Keratinocyte (primary cell): ENCODE data around the gene HS6ST3. TPM values are rescaled to one million over a fixed set of nuclear protein-coding genes. Genes with fewer than 3 reads are reported as not detected.

Experiments
- DNase-seq: peaks from one replicate; pipeline ENCODE4 v3.0.0-alpha.2; 2011; ENCODE audit warnings: low read depth, missing footprints, low spot score
- FAIRE-seq: peaks from 2 replicates; lab custom pipeline; 2011; peaks lifted over from hg19 to GRCh38; lab: Jason Lieb, UNC
- H2AFZ ChIP-seq: 2 replicates; pipeline ENCODE4 v1.6.0; 2012; ENCODE audit warnings: low read length, control low read depth, inconsistent platforms; ENCODE audit not compliant: control insufficient read depth
- H3K27ac ChIP-seq: 2 replicates; pipeline ENCODE4 v1.5.1; 2011; ENCODE audit warnings: low read length; ENCODE audit not compliant: control insufficient read depth, insufficient read depth
- H3K27me3 ChIP-seq: 3 replicates; pipeline ENCODE4 v1.6.0; 2011; ENCODE audit warnings: low read length; ENCODE audit not compliant: control insufficient read depth, insufficient read depth; ENCODE audit errors: extremely low read depth
- H3K36me3 ChIP-seq, 2 experiments: 2 replicates in 1 of 2; 3 replicates in 1 of 2; pipeline ENCODE4 v1.5.1; 2011; ENCODE audit warnings: low read length in 2 of 2, mild to moderate bottlenecking in 1 of 2; ENCODE audit not compliant: control insufficient read depth in 2 of 2, insufficient read depth in 2 of 2; ENCODE audit errors: extremely low read depth in 1 of 2
- H3K4me1 ChIP-seq: 3 replicates; pipeline ENCODE4 v1.5.1; 2011; ENCODE audit warnings: low read length; ENCODE audit not compliant: control insufficient read depth, insufficient read depth; ENCODE audit errors: extremely low read depth
- H3K4me2 ChIP-seq: 3 replicates; pipeline ENCODE4 v1.6.0; 2011; ENCODE audit warnings: low read depth, low read length; ENCODE audit not compliant: control insufficient read depth, insufficient read depth; ENCODE audit errors: extremely low read depth
- H3K4me3 ChIP-seq, 3 experiments: fragments of 200-600 bp in 1 of 3; sonication (generic) in 1 of 3; 2 replicates in 2 of 3; 3 replicates in 1 of 3; pipeline ENCODE4 v1.5.1; 2011 to 2016; ENCODE audit warnings: low read length in 3 of 3, mild to moderate bottlenecking in 3 of 3, control low read depth in 2 of 3, inconsistent platforms in 1 of 3, low read depth in 1 of 3, mixed read lengths in 1 of 3, mixed run types in 1 of 3, moderate library complexity in 1 of 3; ENCODE audit not compliant: control insufficient read depth in 2 of 3, insufficient read depth in 2 of 3; ENCODE audit errors: extremely low read depth in 1 of 3
- H3K79me2 ChIP-seq: 2 replicates; pipeline ENCODE4 v1.6.0; 2012; ENCODE audit warnings: low read length; ENCODE audit not compliant: control insufficient read depth, insufficient read depth
- H3K9ac ChIP-seq: 3 replicates; pipeline ENCODE4 v1.6.0; 2011; ENCODE audit warnings: low read length; ENCODE audit not compliant: control insufficient read depth, insufficient read depth; ENCODE audit errors: extremely low read depth
- H3K9me1 ChIP-seq: 3 replicates; pipeline ENCODE4 v1.6.0; 2011; ENCODE audit warnings: low read length; ENCODE audit not compliant: control insufficient read depth, insufficient read depth; ENCODE audit errors: extremely low read depth
- H3K9me3 ChIP-seq: 2 replicates; pipeline ENCODE4 v1.5.1; 2012; ENCODE audit warnings: low read depth, low read length; ENCODE audit not compliant: control insufficient read depth
- H4K20me1 ChIP-seq: 3 replicates; pipeline ENCODE4 v1.6.0; 2011; ENCODE audit warnings: low read length; ENCODE audit not compliant: control insufficient read depth, insufficient read depth; ENCODE audit errors: extremely low read depth
- EZH2 ChIP-seq: IDR thresholded peaks from one replicate; pipeline ENCODE4 v1.6.1; 2012; ENCODE audit warnings: inconsistent platforms, mild to moderate bottlenecking, low read length, moderate library complexity
- dilution Hi-C: fragments of 300-500 bp; cut with MboI; formaldehyde crosslinking; loops from one replicate; pipeline ENCODE4 v1.7.0; 2020; ENCODE audit warnings: low sequenced_read_pairs; ENCODE audit not compliant: extremely low pct_ligation_motif_present
- polyA plus RNA-seq, 5 experiments: library from polyadenylated mRNA; depleted of rRNA in 3 of 5; stranded (reverse) in 3 of 5; stranded (forward) in 1 of 5; unstranded in 1 of 5; fragments of >200 nt; gene quantifications; 1 replicate in 1 of 5; 2 replicates in 3 of 5; 3 replicates in 1 of 5; pipeline versions ENCODE4 v1.2.1 to v1.2.3, GENCODE V29; 2011 to 2012; ENCODE audit warnings: missing spikeins in 2 of 5, low read depth in 1 of 5, low replicate concordance in 1 of 5
- TF ChIP-seq, protein P1 (sequence below), 3 experiments: IDR thresholded peaks in 1 of 3; conservative IDR thresholded peaks in 1 of 3; optimal IDR thresholded peaks in 1 of 3; 2 replicates in 2 of 3; 3 replicates in 1 of 3; pipeline versions ENCODE3 to v1.5.1; 2011; ENCODE audit warnings: low read length in 3 of 3, mild to moderate bottlenecking in 3 of 3, moderate library complexity in 2 of 3, control low read depth in 1 of 3, inconsistent platforms in 1 of 3; ENCODE audit not compliant: insufficient read depth in 2 of 3; ENCODE audit errors: extremely low read depth in 1 of 3

Gene HS6ST3
- polyA plus RNA-seq, 1 donor (not counting 4 experiments of a cell fraction or from before 2014, with no cell fraction given): 0.03 TPM

DNA sequence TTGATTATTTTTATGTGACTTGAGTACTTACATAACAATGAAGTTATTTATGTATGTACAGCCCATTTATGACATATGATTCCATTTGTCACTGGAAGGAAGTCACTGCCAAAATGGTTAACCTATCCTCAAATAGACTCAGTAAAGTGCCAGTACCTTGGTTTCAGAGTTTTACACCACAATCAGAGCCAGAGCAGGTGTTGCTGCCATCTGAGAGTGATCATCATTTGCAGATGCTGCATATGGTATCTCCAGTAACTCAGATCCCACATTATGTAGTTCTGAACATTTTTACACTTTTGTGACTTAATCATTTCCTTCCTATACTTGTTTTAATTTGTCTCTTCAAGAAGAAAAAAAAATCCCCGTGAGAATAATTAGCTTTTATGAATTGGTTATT is 313.3 kb downstream of the HS6ST3 start:
- no peaks in the 10 kb centered on the region for H3K79me2 ChIP-seq
- no peaks in the 10 kb centered on the region for H3K9me1 ChIP-seq
- H3K27me3 ChIP-seq: no peaks in the 10 kb centered on the region
- H3K36me3 ChIP-seq: no peaks in the 10 kb centered on the region
- H4K20me1 ChIP-seq: no peaks in the 10 kb centered on the region
- no peak overlapping the region for H3K27ac ChIP-seq
- FAIRE-seq (no peak), DNase-seq (no peak)
- no peaks in the 10 kb centered on the region for H3K9me3 ChIP-seq
- H3K4me1 ChIP-seq: no peaks in the 10 kb centered on the region
- TF ChIP-seq EZH2: no peak
- TF ChIP-seq, protein P1, sequence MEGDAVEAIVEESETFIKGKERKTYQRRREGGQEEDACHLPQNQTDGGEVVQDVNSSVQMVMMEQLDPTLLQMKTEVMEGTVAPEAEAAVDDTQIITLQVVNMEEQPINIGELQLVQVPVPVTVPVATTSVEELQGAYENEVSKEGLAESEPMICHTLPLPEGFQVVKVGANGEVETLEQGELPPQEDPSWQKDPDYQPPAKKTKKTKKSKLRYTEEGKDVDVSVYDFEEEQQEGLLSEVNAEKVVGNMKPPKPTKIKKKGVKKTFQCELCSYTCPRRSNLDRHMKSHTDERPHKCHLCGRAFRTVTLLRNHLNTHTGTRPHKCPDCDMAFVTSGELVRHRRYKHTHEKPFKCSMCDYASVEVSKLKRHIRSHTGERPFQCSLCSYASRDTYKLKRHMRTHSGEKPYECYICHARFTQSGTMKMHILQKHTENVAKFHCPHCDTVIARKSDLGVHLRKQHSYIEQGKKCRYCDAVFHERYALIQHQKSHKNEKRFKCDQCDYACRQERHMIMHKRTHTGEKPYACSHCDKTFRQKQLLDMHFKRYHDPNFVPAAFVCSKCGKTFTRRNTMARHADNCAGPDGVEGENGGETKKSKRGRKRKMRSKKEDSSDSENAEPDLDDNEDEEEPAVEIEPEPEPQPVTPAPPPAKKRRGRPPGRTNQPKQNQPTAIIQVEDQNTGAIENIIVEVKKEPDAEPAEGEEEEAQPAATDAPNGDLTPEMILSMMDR (optimal IDR thresholded peaks at IDR 0.05 in 1 of 3, IDR thresholded peaks at IDR 0.05 in 1 of 3, conservative IDR thresholded peaks at IDR 0.05 in 1 of 3; ENCODE audit: extremely low read depth in 1 of 3, insufficient read depth in 2 of 3, low read length in 3 of 3): no peak
- H3K4me2 ChIP-seq: no peak overlapping the region
- no peak overlapping the region for H3K4me3 ChIP-seq
- dilution Hi-C loops: no loop called here
- H3K9ac ChIP-seq: no peak overlapping the region
- H2AFZ ChIP-seq: no peak overlapping the region

DNA sequence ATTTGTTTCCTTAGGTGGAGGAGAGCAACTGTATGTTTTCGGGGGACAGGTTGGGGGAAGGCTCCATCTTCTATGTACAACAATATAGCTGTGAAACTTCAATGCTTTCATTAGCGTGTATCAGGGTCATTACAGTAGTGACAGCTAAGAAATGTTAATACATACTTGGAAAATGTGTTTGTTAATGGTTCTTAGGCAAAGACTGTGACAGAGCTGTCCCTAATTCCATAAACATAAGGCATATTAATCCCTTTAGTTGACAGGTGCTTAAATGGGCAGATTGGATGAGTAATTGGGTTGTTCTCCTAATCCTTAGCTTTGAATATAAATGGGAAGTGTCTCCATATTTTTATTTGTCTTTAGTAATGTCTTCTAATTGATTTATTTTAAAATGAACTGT is 313.7 kb downstream of the HS6ST3 start:
- Histone ChIP-seq H4K20me1 (no peaks in the 10 kb centered on the region), H3K9me1 (no peaks in the 10 kb centered on the region), H3K9me3 (no peaks in the 10 kb centered on the region), H3K79me2 (no peaks in the 10 kb centered on the region), H3K4me2 (no peak overlapping the region), H2AFZ (no peak overlapping the region), H3K9ac (no peak overlapping the region), H3K4me3 (no peak overlapping the region), H3K4me1 (no peaks in the 10 kb centered on the region), H3K36me3 (no peaks in the 10 kb centered on the region), H3K27me3 (no peaks in the 10 kb centered on the region), H3K27ac (no peak overlapping the region)
- dilution Hi-C loops: no loop called here
- TF ChIP-seq, protein P1 (optimal IDR thresholded peaks at IDR 0.05 in 1 of 3, IDR thresholded peaks at IDR 0.05 in 1 of 3, conservative IDR thresholded peaks at IDR 0.05 in 1 of 3; ENCODE audit: extremely low read depth in 1 of 3, insufficient read depth in 2 of 3, low read length in 3 of 3): no peak
- TF ChIP-seq EZH2: no peak
- DNase-seq: no peak
- no peak for FAIRE-seq
